ENCODE measurements around the gene ESYT2.
A peak's percentile ranks its signal among the peaks of the same experiment; 100 is the strongest.
"Not testable (repeated sequence)": the region's sequence is repeated elsewhere in the genome, so short reads cannot be mapped to it uniquely, and the experiment has no call there.

Gene ESYT2

GRCh38 chr7:158723266-158723665 lies 106.0 kb downstream of the ESYT2 start:
- no peak for DNase-seq (ENCODE audit: low spot score)

GRCh38 chr7:158722574-158723237 lies 106.6 kb downstream of the ESYT2 start:
- no peak for DNase-seq (ENCODE audit: low spot score)

- no peak for DNase-seq (ENCODE audit: low spot score)
These were observed 109.2 kb downstream of the ESYT2 start for GRCh38 chr7:158720112-158720511.

GRCh38 chr7:158716802-158717201 lies 112.5 kb downstream of the ESYT2 start:
- DNase-seq (ENCODE audit: low spot score), result no peak

- DNase-seq (ENCODE audit: low spot score), result no peak
These were observed 118.6 kb downstream of the ESYT2 start for GRCh38 chr7:158710651-158711102.

GRCh38 chr7:158707610-158708009 lies 121.7 kb downstream of the ESYT2 start:
- no peak for DNase-seq (ENCODE audit: low spot score)

GRCh38 chr7:158706710-158707590 lies 122.4 kb downstream of the ESYT2 start:
- DNase-seq (ENCODE audit: low spot score), result no peak

- DNase-seq (ENCODE audit: low spot score), result no peak
These were observed 123.0 kb downstream of the ESYT2 start for GRCh38 chr7:158706273-158706704.

GRCh38 chr7:158705234-158705850 lies 124.0 kb downstream of the ESYT2 start:
- DNase-seq (ENCODE audit: low spot score), result no peak

GRCh38 chr7:158704524-158705233 lies 124.6 kb downstream of the ESYT2 start, which contains the start of gene NCAPG2:
Gene NCAPG2, minus strand, starts transcription at chr7:158704804. Its CDS starts 2,905 bp downstream, at chr7:158701899.
- DNase-seq (ENCODE audit: low spot score), result peak; percentile 96

GRCh38 chr7:158703679-158704523 lies 125.4 kb downstream of the ESYT2 start:
- DNase-seq (ENCODE audit: low spot score), result not testable (repeated sequence)

GRCh38 chr7:158702944-158703343 lies 126.4 kb downstream of the ESYT2 start:
- DNase-seq (ENCODE audit: low spot score), result no peak

- DNase-seq (ENCODE audit: low spot score), result no peak
These were observed 127.1 kb downstream of the ESYT2 start for GRCh38 chr7:158702196-158702595.

- DNase-seq (ENCODE audit: low spot score), result no peak
These were observed 129.3 kb downstream of the ESYT2 start for GRCh38 chr7:158700008-158700407.

- DNase-seq (ENCODE audit: low spot score), result no peak
These were observed 130.0 kb downstream of the ESYT2 start for GRCh38 chr7:158699341-158699740.

- no peak for DNase-seq (ENCODE audit: low spot score)
These were observed 130.6 kb downstream of the ESYT2 start for GRCh38 chr7:158698657-158699195.

GRCh38 chr7:158697597-158697996 lies 131.7 kb downstream of the ESYT2 start:
- DNase-seq (ENCODE audit: low spot score), result not testable (repeated sequence)

- no peak for DNase-seq (ENCODE audit: low spot score)
These were observed 133.4 kb downstream of the ESYT2 start for GRCh38 chr7:158695726-158696452.

GRCh38 chr7:158695056-158695455 lies 134.3 kb downstream of the ESYT2 start:
- DNase-seq (ENCODE audit: low spot score), result no peak

GRCh38 chr7:158694650-158695049 lies 134.7 kb downstream of the ESYT2 start:
- DNase-seq (ENCODE audit: low spot score), result no peak
